Testis (tissue), 2 donors: ENCODE results near the gene MIGA2.

Source experiments
- POLR2A ChIP-seq: fragments of 450-650 bp; IDR thresholded peaks from one replicate; pipeline ENCODE4 v1.6.1; 2017; ENCODE audit warnings: antibody characterized with exemption, mild to moderate bottlenecking, moderate library complexity
- TF ChIP-seq, protein P1 (sequence below), 3 experiments: fragments of 450-650 bp in 2 of 3; fragments of 200-600 bp in 1 of 3; sonication (generic) in 1 of 3; IDR thresholded peaks; one replicate each; pipeline ENCODE4 v1.5.1; 2016 to 2019; ENCODE audit warnings: antibody characterized with exemption in 3 of 3, mild to moderate bottlenecking in 2 of 3, moderate library complexity in 1 of 3

DNA sequence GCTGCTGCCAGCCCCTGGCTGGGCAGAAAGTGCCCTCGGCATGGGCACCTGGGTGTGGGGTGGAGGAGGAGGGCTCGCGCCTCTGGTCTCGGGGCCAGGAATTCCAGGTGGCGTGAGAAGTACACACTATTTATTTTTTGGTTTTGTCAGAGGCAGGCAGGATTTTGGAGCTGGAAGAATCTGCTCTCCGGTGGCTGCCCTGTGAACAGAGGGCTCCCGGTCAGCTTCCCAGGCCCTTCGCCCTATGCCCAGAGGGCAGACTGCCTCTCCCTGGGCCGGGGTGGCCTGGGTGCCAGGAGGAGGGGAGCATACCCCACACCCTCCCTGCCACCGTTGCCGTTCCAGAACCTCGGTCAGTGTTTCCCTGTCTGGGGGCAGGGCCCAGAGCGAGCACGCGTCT, 52.8 kb downstream of the MIGA2 start:
- TF ChIP-seq, protein P1, sequence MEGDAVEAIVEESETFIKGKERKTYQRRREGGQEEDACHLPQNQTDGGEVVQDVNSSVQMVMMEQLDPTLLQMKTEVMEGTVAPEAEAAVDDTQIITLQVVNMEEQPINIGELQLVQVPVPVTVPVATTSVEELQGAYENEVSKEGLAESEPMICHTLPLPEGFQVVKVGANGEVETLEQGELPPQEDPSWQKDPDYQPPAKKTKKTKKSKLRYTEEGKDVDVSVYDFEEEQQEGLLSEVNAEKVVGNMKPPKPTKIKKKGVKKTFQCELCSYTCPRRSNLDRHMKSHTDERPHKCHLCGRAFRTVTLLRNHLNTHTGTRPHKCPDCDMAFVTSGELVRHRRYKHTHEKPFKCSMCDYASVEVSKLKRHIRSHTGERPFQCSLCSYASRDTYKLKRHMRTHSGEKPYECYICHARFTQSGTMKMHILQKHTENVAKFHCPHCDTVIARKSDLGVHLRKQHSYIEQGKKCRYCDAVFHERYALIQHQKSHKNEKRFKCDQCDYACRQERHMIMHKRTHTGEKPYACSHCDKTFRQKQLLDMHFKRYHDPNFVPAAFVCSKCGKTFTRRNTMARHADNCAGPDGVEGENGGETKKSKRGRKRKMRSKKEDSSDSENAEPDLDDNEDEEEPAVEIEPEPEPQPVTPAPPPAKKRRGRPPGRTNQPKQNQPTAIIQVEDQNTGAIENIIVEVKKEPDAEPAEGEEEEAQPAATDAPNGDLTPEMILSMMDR (IDR thresholded peaks at IDR 0.05): no peak
- TF ChIP-seq POLR2A: no peak
